GM18907 (cell line): ENCODE data around the gene KLK6.

Experiments used
- ATAC-seq: cut with Tn5 transposase; IDR thresholded peaks from one replicate; pipeline ENCODE4 v1.9.1; 2021; ENCODE audit warnings: mild to moderate bottlenecking, moderate library complexity; ENCODE audit not compliant: unreplicated experiment

Gene KLK6

DNA sequence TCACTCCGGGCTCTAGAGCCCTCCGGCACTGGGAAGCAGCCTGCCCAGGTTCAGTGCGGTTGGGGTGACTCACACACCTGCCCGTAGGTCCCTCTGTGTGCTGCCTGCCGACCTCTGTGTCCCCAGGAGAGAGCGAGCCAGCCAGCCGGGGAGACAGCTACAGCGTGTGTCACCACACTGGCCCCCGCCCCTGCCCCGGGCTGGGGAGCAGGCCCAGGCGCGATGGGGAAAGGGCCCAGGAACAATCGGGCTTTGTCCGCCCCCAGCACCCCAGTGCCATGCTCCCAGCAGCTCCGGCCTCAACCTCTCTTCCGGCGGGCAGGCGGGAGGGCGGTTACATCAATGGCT, at the start of gene KLK6:
Gene KLK6 (minus strand): TSS at position 179 of the 348 bp plus-strand sequence. CDS start 1,487 bp downstream, outside the sequence.
- no peak for ATAC-seq

DNA sequence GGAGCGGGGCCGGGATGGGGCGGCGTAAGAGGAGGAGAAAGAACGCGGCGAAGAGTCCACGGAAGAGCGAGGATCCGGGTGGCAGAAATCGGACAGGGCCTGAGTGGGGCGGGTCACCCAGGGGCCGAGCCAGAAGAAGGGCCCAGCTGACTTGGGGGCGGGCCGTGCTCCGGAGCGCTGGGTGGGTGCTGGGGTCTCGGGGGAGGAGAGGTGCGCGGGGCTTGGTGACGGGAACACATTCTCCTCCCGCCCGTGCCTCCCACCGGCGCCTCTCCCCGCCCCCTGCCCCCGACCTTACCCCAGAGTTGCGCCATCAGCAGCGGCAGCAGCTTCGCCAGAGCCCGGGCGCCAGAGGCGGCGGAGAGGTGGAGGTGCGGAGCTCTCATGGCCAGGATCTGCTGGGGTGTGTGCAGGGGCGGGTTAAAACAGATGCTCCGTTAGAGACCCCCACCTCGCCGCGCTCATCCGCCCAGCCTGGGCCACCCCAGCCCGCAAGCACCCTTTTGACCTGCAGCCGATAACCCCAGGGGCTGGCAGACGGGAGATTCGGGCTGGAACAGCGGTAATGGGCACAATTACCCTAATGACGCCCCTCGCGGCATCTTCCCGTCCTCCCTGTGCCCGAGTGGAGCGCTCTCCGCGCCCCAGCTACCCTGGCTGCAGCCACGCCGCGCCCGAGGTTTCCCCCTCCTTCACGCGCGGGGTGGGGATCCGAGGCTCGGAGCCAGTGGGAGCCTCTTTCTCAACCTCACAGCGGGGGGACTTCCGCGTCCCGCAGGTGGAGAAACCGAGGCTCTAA, 49.6 kb upstream of the KLK6 start:
- ATAC-seq = no peak

- no peak for ATAC-seq
These were observed 47.6 kb upstream of the KLK6 start for GRCh38 chr19:51016798-51017683.

DNA sequence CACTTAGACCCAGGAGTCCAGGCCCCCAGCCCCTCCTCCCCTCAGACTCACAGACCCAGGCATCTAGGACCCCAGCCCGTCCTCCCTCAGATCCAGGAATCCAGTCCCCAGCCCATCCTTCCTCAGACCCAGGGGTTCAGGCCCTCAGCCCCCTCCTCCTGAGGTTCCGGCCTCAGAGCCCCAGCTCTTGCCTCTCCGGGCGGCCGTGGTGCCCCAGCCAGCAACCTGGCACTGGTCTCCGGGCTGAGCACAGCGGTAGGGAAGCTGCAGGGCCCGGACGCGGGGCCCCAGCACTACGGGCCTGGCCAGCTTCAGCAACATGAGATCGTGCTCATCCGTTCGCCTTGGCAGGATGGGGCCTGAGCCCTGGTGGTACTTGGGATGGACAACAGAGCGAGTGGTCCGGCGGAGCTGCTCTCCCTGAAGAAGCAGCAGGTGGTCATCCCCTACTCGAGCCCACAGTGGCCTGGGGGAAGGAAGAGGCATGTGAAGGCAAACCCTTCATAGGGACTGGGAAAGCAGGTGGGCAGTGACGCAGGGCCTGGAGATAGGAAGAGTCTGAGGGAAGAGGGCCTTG, 46.4 kb upstream of the KLK6 start:
- no peak for ATAC-seq

DNA sequence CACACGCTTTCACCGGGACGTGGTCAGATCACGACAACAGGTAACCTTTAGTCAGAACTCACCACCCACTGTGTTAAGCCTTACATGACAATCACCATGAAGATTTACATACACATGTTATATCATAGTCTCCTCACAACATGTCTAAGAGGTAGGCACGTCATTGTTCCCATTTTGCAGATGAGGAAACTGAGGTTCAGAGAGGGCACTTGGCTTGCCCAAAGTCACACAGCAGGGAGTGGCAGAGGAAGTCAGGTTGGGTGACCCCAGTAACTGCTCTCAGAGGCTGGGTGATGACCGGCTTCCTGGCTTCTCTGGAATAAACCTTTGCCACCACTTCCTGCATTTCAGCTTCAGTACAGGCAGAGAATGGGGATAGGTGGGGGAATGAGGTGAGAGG, 44.9 kb upstream of the KLK6 start:
- no peak for ATAC-seq

DNA sequence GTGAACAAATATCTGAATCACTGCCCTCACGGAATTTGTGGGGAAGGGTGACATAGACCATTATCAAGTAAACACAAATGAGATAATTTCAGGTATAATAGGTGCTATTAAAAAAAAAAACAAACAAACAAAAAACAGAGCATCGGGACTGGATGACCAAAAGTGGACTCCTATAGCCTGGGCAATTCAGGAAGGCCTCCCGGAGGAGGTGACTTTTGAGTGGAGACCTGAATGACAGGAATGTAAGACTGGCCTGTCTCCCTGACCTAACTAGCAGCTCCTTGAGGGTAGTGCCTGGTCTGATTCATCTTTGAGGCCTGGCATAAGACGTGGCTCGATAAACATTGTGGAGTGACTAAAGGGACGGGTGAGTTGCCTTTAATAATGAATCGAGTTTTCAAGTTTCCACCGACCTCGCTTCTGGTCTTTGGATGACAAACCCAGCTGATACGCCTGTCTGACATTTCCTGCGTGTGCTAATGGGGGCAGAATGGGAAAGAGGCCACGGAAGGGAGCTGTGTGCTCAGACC, 43.3 kb upstream of the KLK6 start:
- no peak for ATAC-seq

- no peak for ATAC-seq
These were observed 40.8 kb upstream of the KLK6 start for GRCh38 chr19:51010066-51010795.

DNA sequence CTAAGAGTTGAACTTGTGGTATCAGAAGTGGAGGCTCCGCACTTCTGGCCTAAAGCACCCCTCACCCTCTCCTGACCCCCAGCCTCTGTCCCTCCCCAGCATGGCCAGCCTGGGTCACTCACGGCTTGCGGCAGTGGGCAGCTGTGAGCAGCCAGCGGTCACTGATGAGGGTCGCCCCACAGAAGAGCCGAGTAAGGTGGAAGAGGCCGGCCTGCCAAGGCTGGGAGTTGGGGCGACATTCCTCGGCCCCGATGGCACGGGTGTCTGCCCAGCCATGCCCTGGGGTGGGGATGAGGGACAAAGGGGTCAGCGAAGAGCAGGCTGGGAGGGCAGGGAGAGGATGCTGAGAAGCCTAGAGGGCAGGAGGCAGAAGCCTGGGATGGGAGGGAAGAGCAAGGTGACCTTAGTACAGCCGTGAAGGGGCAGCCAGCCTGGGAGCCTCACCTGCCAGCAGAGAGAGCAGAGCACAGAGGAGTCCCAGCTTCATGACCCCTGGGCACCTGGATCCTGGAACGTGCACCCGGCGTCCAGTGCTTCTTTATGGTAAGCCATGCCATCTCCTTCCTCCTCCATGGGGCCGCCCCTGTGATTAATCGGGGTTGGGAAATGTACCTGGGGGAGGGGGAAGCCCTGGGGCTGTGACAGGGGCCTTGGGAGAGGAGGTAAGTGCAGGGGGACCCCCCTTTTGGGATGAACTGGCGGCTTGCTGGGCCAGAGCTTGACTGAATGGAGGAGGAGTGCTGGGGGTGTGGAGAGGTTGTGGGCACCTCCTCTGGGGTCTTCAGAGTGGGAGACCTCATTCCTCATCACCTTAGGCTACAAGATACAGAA, 39.9 kb upstream of the KLK6 start:
- no peak for ATAC-seq

DNA sequence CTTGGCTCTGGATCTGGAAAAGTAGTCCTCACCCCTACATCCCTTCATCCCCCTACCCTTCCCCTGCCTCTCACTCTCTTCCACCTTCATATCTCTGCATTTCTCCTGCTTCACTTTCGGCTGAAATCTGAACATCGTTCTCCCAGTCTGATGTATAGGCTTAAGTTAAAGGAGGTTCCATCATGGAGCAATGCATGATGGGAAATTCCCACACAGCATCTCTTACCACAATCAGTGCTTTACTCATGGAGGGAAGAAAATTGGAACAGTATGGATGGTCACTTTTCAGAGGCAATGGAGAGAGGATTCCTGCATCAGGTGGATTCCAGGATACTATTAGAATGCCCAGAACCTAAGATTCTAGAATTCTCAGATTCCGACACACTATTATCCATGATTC, 38.1 kb upstream of the KLK6 start:
- no peak for ATAC-seq

GRCh38 chr19:51006406-51006805, 37.0 kb upstream of the KLK6 start:
- no peak for ATAC-seq

GRCh38 chr19:51005248-51005647, 35.9 kb upstream of the KLK6 start:
- ATAC-seq = no peak

DNA sequence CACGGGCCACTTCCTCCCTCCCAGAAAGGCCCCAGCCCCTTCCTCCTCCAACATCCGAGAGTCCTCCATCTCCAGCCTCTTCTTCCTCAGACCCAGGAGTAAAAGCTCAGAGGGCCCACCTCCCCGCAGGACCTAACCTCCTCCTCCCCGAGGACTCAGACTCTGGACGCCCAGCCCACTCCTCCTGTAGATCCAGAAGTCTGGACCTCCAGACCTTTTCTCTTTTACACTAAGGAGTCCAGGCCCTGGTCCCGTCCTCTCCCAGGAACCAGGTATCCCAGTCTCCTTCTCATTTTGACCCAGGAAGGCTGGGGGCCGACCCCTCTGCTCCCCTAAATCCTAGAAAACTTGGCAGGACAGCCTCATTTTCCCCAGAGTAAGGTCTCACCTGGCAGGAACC, 33.9 kb upstream of the KLK6 start:
- no peak for ATAC-seq

GRCh38 chr19:51002542-51003311, 33.3 kb upstream of the KLK6 start:
- no peak for ATAC-seq

DNA sequence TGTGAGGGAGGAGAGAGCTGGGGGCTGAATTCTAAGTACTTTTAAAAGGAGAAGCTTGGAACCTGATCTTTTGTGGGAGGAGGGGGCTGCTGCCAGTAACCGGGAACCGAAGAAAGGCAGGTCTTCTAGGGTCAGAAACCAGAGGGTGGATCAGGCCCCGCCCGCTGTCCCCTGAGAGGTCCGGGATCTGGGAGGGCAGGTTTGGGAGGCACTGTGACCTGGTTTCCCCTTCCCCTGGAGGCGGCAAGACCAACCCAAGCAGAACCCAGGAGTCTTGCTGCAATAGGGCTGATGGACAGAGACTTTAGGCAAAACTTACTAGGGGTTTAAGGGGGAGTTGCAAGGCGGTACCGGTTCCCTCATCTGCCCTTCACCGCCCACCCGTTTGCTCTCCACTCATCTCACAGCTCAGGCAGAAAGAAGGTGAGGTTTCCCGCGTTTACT, 32.7 kb upstream of the KLK6 start:
- ATAC-seq = no peak

GRCh38 chr19:51001515-51001914, 32.1 kb upstream of the KLK6 start, which contains the start of gene KLK8:
KLK8 (minus strand) TSS chr19:51001604; CDS start chr19:51001167, 437 bp downstream.
- no peak for ATAC-seq

DNA sequence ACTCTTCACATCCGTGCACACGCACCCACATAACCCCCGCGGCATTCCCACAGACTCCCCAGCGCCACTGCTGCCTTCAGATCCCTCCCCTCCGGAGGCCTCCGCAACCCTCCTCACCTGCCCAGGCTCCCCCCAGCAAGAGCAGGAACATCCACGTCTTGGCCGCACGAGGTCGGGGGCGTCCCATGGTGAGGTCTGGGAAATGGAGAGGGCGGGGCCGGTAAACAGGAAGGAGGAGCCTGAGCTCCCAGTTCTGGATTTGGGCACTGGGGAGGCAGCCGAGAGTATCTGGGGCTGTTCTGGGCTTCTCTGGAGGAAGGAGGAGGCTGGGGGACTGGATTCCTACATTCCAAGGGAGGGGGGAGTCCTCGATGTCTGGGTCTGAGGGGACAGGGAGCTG, 31.6 kb upstream of the KLK6 start:
- ATAC-seq = no peak

DNA sequence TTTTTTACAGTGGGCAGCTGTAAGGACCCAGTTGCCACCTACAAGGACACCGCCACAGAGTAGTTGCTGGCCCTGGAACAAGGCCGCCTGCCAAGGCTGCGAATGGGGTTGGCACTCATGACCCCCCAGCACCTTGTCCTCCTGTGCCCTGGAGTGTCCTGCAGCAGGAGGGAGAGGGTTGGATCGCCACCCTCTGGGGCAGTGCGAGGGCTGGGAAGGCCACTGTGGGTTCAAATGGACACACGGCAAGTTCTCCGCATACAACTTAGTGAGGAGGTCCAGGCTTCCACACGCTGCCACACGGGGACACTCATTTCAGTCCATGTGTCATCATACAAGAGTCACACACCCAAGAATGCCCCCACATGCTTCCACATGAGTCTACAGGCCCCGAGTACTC, 31.0 kb upstream of the KLK6 start:
- no peak for ATAC-seq

- ATAC-seq = no peak
These were observed 29.3 kb upstream of the KLK6 start for GRCh38 chr19:50998686-50999085.

DNA sequence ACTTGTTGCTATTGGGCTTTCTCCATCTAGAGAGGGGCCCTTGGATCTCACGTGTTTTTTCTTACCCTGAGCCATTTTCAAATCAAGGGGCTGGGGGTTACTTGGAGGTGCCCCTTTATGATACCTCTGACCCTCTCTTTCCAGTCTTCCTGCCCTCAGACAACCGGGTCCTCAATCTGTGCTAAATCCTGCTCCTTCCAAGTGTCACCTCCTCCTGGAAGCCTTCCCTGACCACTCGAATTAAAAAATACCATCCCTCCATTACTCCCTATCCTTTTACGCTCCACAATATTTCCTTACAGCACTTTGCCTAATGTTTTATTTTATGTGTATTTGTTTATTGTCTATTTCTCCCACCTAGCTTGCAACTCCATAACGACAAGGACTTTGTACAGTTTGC, 28.7 kb upstream of the KLK6 start:
- ATAC-seq = no peak
